22Rv1 (cell line): Measurements from ENCODE around the gene EIPR1.

Experiments
- H3K27ac ChIP-seq: fragments of 450-650 bp; 2 replicates; pipeline ENCODE4 v1.5.1; 2017
- CTCF ChIP-seq: fragments of 450-650 bp; IDR thresholded peaks from 2 replicates; pipeline ENCODE4 v1.5.1; 2017; ENCODE audit warnings: mild to moderate bottlenecking
- ZFX ChIP-seq: fragments of 450-650 bp; IDR thresholded peaks from 2 replicates; pipeline ENCODE4 v1.6.1; 2017; ENCODE audit warnings: antibody characterized with exemption, borderline replicate concordance

Gene EIPR1

GRCh38 chr2:3189076-3189591 is 188.5 kb downstream of the EIPR1 start:
- TF ChIP-seq CTCF (no peak), ZFX (no peak)
- no peak overlapping the region for H3K27ac ChIP-seq

DNA sequence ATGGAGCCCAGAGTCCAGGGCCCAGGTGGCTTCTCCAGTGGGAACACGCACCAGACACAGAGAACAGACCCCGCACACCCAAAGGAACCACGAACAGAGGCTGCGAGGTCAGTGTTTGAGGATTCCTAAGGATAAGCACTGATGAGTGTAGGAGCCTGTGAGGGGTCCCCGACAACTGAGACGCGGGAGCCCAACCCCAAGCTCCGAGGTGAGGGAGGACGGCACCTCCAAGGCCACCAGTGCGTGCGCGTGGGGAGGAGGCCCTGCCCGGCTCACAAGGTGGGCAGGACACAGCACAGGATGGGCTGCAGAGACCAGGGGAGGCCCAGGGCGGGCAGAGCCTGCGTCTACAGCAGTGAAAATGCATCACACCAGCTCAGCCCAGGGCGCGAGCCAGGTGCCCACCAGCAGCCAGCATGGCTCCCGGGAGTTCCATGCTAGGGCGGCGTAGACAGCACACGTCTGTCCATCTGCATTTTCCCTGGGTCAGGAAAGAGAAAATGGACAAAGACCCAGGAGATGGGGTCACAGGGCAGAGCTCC is 189.1 kb downstream of the EIPR1 start:
- TF ChIP-seq ZFX: no peak
- TF ChIP-seq CTCF: no peak
- no peak overlapping the region for H3K27ac ChIP-seq

GRCh38 chr2:3187467-3187866 is 190.2 kb downstream of the EIPR1 start:
- no peak for TF ChIP-seq CTCF
- TF ChIP-seq ZFX: no peak
- H3K27ac ChIP-seq: no peak overlapping the region

GRCh38 chr2:3186766-3187165 is 190.9 kb downstream of the EIPR1 start:
- TF ChIP-seq CTCF (no peak), ZFX (no peak)
- H3K27ac ChIP-seq: no peak overlapping the region

DNA sequence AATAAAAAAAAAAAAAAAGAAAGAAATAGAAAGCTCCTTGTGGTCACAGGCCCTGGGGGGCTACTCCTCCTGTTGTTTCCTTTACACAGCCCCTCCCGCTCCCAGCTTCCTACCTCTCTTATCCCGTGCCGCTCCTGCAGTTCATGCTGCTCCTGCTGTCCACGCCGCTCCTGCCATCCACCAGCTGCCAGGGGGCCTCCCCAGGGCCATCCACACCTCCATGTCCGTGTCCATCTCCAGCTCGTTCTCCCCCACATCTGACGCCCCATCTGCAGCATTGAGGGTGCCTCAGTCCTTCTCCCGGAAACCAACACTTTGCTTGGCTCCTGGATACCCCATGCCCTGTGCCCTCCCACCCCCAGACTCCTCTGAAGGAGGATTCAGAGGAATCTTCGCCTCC is 191.7 kb downstream of the EIPR1 start:
- TF ChIP-seq CTCF: no peak
- no peak for TF ChIP-seq ZFX
- no peak overlapping the region for H3K27ac ChIP-seq

GRCh38 chr2:3185256-3185655 is 192.4 kb downstream of the EIPR1 start:
- TF ChIP-seq CTCF (no peak), ZFX (no peak)
- no peak overlapping the region for H3K27ac ChIP-seq

DNA sequence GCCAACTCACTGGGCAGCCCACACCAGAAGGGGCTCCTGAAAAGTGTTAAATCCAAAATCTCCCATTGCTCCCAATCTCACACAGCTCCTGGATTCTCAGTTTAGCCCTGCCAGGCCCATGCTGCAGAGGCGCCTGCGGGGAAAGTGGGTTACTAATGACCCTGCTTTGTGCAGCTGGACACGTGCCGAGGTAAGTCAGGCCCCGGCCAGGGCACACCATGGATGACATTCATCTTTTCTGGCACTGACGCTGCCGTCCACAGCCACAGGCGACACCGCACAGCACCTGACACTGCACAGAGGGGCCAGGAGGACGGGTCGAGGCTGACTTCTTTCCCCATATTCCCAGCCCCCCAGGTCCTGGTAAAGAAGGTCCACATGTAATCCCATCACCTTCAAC is 193.5 kb downstream of the EIPR1 start:
- no peak for TF ChIP-seq CTCF
- no peak for TF ChIP-seq ZFX
- H3K27ac ChIP-seq: no peak overlapping the region
